Stimulated activated CD8-positive, alpha-beta memory T cell treated with anti-CD3 and anti-CD28 coated beads, Interleukin-4, amount 100 ng/mL, for 4 hours (primary cell): ENCODE results near the gene SNAP47.

Experiments used
- DNase-seq, 2 donors: peaks; one replicate each; pipeline ENCODE4 v3.0.0-alpha.2; 2020; ENCODE audit warnings: low read depth in 2 of 2, low spot score in 1 of 2

Gene SNAP47

DNA sequence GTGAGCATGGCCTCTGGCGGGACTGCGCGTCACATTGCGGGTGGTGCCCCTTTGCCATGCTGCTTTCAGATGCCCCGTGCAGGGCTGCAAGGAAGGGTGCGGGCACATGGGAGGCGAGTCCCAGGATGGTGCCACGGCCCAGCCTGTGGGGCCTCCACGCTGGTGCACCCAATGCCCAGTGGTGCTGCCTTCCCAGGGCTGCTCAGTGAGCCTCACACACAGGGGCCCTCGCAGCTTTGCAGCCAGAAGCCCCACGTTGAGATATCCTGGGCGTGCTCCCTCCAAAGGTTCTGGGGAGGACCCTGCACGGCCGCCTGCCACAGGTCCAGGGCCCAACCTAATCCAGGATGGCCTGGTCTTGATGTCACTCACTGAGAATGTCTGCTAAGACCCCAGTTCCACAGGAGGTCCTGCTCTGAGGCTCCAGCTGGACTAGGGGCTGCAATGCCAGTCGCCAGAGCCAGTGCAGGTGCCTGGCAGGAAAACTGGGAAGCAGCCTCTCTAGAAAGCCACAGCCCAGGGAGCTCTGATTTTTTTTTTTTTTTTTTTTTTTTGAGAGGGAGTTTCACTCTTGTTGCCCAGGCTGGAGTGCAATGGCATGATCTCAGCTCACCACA is 46.2 kb downstream of the SNAP47 start:
- DNase-seq: no peak

- no peak for DNase-seq
These were observed 47.0 kb downstream of the SNAP47 start for GRCh38 chr1:227782226-227782625.

- DNase-seq: no peak
These were observed 50.0 kb downstream of the SNAP47 start for GRCh38 chr1:227785094-227785804.

- DNase-seq: no peak
These were observed 50.8 kb downstream of the SNAP47 start for GRCh38 chr1:227785805-227786671.

- DNase-seq: no peak
These were observed 51.7 kb downstream of the SNAP47 start for GRCh38 chr1:227786673-227787512.

DNA sequence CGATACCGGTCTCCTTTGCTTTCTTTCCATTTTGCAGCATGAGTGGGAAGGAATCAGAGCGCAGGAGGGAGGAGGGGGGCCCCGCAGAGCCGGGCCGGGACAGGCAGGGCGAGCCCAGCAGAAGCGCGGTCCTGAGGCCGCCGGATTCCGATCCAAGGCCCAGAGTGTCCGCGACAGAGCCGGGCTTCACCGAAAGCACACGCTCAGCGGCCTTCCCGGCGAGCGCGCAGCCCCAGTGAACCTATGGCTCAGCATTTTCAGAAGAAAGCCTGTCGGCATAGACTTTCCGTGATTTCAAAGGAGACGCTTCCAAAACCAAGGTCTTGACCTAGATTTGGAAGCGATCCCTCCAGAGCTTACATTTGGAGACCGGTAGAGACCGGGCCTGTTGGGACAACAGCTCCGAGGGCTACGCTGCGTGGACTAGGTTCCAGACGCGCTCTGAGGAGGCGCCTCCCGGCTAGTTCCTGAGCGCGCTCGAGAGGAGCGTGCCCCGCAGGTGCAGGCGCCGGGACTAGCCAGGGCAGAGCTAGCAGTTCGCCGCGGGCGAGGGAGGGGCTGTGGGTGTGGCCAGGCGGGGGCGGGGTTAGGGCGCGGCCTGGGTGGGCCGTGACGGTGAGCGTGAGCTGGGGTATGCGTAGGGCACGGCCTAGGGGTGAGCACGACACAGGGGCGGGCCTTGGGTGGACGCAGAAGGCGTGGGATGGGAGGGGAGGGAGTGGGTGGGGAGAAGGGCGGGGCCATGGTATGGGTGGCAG is 52.5 kb downstream of the SNAP47 start:
- peak; percentile 84 to 88 for DNase-seq

GRCh38 chr1:227788271-227789083 is 53.2 kb downstream of the SNAP47 start:
- peak in 1 of 2 donors; percentile 55 for DNase-seq

GRCh38 chr1:227789084-227790033 is 54.1 kb downstream of the SNAP47 start:
- DNase-seq: no peak

- no peak for DNase-seq
These were observed 54.8 kb downstream of the SNAP47 start for GRCh38 chr1:227790034-227790400.

GRCh38 chr1:227790868-227791267 is 55.6 kb downstream of the SNAP47 start:
- DNase-seq: no peak

DNA sequence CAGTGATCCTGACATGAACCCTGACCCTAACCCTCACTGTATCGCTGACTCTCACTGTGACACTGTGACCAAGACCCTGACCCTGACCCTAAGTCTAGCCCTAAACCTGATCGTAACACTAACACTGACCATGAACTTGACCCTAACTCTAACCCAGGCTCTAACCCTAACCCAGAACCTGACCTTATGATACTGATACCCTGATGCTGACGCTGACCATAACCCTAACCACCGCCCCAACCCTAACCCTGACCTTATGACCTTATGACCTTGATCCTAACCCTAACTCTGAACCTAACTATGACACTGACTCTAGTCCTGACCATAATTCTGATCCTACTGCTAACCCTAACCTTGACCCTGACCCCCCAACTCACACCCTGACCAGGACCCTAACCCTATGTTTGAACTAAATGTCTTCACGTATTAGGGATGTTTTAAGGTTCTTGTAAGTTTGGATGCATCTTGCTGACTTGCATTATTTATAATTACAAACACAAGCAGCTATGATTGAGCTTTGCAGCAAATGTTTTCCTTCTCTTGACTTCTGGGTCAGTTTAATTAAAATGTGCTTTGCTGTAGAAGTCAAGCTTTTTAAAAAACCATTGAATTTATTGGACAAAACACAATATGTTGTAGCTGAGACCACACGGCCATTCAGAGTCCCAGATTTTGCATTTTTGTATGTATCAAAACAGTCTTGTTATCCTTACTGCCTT is 56.3 kb downstream of the SNAP47 start:
- DNase-seq: no peak

GRCh38 chr1:227792216-227793078 is 57.2 kb downstream of the SNAP47 start:
- no peak for DNase-seq

DNA sequence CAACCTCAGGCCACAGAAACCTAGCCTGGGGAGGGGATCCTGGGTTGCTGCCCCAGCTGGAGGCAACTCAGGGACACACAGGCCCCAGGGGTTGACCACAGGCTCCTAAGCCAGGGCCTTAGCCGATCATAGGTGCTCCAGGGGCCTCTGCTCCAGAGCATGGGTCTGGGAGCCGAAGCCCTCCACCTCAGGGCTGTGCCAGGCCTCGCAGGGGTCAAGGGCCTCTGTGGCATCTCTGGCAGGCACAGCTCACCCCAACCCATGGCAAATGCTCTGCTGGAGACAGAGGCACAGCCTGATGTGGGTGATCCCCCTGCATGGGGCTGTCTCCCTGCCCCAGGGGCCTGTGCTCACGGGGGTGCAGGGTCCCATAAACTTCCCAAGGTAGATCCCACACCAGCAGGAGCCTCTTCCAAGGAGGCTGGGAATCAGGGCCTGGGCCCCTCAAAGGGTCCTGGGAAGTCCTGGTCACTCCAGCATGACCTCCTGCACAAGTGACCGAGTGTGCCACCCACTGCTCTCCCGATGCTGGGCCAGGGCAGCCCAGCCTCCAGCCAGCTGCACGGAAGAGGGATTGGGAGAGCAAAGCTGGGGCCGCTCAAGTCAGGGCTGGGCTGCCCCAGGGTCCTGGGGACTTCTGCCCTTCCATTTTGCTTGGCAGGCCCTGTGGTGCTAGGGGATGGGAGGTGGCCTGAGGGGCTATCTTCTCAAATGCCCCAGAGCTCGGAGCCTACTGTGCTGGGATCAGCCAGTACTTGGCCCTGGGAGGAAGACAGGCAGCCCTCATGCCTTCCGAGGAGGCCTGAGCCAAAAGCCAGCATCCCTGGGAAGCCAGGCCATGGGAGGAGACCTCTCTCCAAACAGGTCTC is 58.1 kb downstream of the SNAP47 start:
- no peak for DNase-seq

- no peak for DNase-seq
These were observed 58.9 kb downstream of the SNAP47 start for GRCh38 chr1:227793948-227794816.

GRCh38 chr1:227794817-227795192 is 59.6 kb downstream of the SNAP47 start:
- no peak for DNase-seq
